ENCODE results near the gene ZNF581. TPM values are rescaled to one million over a fixed set of nuclear protein-coding genes. Genes with fewer than 3 reads are reported as not detected.

The ZNF581 gene
- total RNA-seq, 4 donors from 2014 or later, result 8.4 to 17.5 (median 11.4) TPM

DNA sequence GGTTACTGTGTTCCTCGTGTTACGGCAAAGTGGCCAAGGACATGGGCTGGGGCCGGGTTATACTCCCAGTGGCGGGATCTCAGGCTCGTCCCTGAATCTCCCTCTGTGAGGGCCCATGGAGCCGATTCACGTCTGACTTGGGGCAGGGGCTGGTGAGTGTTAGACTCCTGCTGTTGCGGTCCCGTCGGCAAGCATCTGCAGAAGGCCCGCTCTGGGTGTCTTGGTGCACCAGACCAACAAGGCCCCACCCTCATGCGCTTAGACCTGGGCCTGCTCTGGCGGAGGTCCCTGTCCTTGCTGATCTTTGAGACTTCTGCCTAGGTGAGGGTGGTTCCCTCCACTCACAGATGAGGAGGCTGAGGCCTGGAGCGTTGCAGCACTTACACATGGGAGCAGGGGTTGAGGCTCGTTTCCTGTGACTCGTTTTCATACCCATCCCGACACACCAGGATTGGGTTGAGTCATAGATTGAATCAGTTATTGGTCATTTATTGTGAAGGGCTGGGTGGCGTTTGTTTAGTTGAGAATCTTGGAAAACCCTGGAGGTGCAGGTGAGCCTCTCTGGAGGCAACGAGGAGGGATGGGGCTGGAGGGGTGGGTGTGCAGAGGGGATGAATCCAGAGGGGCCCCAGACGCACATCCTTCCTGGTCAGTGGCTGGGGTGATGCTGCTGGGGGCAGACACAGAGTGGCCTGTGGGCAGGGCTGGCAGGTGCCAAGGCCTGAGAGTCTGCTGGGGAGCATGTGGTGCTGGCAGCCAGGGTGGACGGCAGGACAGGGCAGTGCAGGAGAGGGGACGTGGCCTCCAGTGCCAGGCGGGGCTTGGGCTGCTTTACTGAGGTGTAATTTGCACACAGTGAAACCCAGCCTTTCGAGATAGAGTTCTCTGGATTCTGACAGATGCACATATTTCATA lies 36.2 kb downstream of the ZNF581 start:
- no peak for ATAC-seq
- no peak overlapping the region for H3K4me3 ChIP-seq
- TF ChIP-seq POLR2AphosphoS5 (IDR thresholded peaks at IDR 0.05) (no peak), EP300 (IDR thresholded peaks at IDR 0.05) (no peak)
- TF ChIP-seq, protein P1, sequence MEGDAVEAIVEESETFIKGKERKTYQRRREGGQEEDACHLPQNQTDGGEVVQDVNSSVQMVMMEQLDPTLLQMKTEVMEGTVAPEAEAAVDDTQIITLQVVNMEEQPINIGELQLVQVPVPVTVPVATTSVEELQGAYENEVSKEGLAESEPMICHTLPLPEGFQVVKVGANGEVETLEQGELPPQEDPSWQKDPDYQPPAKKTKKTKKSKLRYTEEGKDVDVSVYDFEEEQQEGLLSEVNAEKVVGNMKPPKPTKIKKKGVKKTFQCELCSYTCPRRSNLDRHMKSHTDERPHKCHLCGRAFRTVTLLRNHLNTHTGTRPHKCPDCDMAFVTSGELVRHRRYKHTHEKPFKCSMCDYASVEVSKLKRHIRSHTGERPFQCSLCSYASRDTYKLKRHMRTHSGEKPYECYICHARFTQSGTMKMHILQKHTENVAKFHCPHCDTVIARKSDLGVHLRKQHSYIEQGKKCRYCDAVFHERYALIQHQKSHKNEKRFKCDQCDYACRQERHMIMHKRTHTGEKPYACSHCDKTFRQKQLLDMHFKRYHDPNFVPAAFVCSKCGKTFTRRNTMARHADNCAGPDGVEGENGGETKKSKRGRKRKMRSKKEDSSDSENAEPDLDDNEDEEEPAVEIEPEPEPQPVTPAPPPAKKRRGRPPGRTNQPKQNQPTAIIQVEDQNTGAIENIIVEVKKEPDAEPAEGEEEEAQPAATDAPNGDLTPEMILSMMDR (IDR thresholded peaks at IDR 0.05), result no peak

DNA sequence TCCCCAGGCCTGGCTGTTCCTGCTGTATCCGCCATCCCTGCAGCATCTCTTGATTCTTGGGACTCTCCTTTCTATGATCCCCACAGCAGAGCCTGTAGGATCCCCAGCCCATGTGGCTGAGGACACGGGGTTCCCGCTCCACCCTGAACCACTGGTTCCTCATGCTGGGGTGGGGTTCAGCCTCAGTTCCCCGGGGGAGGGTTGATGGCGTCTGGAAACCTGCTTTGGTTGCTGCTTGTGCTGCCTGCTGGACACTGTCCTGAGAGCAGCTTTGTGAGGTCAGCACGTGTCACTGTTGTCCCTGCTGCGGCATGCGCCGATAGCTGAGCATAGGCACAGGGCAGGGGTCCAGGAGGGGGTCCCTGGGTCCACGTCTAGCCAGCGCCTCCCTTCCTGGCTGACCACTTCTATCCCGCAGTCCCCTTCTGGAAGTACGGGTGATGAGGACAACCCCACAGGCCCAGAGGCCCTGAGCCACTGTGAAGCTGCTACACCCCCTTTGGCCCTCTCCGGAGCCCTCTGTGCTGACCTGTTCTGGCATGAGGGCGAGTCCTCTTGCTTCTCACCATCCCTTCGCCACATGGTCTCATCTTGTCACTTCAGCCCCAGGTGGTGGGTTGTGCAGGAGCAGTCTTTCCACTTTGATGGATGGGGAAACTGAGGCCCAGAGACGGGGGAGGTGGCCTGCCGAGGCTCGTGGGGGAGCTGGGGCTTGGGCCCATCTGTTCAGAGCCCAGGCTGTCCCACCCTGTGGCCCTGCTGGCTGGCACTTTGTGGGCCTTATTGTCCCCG lies 37.1 kb downstream of the ZNF581 start:
- peaks cover 0 to 82% of the 10 kb centered on the region in 2 donors for H3K36me3 ChIP-seq
- ATAC-seq, result no peak
- 84% methylated on average over 7 of the region's 20 CpGs; no CpG with 5 or more reads in 1 of the 2 donors for WGBS, 2 donors (ENCODE audit: low coverage in 1 of 2)
- H3K27ac ChIP-seq, result no peak overlapping the region
- no peaks in the 10 kb centered on the region for H3K9me3 ChIP-seq
- no peak overlapping the region for H3K4me3 ChIP-seq
- H3K4me1 ChIP-seq, result peaks cover 0 to 65% (median 20%) of the 10 kb centered on the region in 3 donors
- TF ChIP-seq EP300 (IDR thresholded peaks at IDR 0.05) (no peak), POLR2AphosphoS5 (IDR thresholded peaks at IDR 0.05) (no peak), POLR2A (IDR thresholded peaks at IDR 0.05) (no peak)
- TF ChIP-seq, protein P1 (IDR thresholded peaks at IDR 0.05), result no peak
- H3K27me3 ChIP-seq, result no peaks in the 10 kb centered on the region

More for the DNA sequence above, 36.2 kb downstream of the ZNF581 start:
- Histone ChIP-seq H3K9me3 (no peaks in the 10 kb centered on the region), H3K36me3 (peaks cover 0 to 72% of the 10 kb centered on the region in 2 donors), H3K27ac (no peak overlapping the region), H3K4me1 (peaks cover 0 to 66% (median 21%) of the 10 kb centered on the region in 3 donors), H3K27me3 (no peaks in the 10 kb centered on the region)
- 57 to 79% methylated on average over 6 of the region's 24 CpGs for WGBS, 2 donors (ENCODE audit: low coverage in 1 of 2)

DNA sequence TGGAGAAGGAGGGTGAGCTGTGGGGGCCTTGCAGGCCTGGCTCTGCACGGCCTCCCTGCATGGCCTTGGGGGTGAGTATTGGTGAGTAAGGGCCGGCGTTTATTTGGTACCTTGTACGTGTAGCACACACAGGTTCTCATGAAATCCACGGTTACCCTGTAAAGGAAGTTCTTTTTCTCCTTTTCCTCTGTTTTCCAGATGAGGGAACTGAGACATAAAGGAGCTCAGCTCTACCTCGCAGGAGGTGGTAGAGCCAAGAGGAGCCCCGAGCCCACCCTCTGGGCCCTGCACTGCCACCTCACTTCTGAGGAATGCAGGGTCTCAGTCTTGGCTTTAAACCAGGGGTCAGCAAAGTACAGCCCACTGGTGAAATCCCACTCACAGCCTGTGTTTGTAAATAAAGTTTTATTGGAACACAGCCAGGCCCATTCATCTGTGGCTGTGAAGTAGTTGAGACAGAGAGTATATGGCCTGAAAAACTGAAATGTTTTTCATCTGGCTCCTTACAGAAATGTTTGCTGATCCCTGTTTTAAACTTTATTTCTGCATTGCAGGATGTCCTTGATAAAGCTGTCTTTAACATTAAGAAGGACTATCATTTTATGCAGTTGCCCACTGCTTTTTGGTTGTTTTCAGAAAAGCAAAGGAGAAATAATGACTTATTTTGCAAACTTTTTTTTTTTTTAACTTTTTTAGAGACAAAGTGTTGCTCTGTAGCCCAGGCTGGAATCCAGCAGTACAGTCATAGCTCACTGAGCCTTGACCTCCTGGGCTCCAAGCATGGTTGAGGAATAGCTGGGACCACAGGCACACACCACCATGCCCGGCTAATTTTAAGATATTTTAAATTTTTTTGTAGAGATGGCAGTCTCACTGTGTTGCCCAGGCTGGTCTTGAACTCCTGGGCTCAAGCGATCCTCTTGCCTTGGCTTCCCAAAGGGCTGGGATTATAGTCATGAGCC lies 38.0 kb downstream of the ZNF581 start:
- no peak for ATAC-seq
- 68 to 85% methylated on average over 2 to 3 of the region's 9 CpGs for WGBS, 2 donors (ENCODE audit: low coverage in 1 of 2)
- no peak overlapping the region for H3K27ac ChIP-seq
- H3K4me1 ChIP-seq, result peaks cover 0 to 64% (median 12%) of the 10 kb centered on the region in 3 donors
- TF ChIP-seq, protein P1 (IDR thresholded peaks at IDR 0.05), result no peak
- TF ChIP-seq EP300 (IDR thresholded peaks at IDR 0.05) (no peak), POLR2A (IDR thresholded peaks at IDR 0.05) (no peak), POLR2AphosphoS5 (IDR thresholded peaks at IDR 0.05) (no peak)
- no peaks in the 10 kb centered on the region for H3K27me3 ChIP-seq
- no peak overlapping the region for H3K4me3 ChIP-seq
- peaks cover 0 to 90% of the 10 kb centered on the region in 2 donors for H3K36me3 ChIP-seq
- no peaks in the 10 kb centered on the region for H3K9me3 ChIP-seq

DNA sequence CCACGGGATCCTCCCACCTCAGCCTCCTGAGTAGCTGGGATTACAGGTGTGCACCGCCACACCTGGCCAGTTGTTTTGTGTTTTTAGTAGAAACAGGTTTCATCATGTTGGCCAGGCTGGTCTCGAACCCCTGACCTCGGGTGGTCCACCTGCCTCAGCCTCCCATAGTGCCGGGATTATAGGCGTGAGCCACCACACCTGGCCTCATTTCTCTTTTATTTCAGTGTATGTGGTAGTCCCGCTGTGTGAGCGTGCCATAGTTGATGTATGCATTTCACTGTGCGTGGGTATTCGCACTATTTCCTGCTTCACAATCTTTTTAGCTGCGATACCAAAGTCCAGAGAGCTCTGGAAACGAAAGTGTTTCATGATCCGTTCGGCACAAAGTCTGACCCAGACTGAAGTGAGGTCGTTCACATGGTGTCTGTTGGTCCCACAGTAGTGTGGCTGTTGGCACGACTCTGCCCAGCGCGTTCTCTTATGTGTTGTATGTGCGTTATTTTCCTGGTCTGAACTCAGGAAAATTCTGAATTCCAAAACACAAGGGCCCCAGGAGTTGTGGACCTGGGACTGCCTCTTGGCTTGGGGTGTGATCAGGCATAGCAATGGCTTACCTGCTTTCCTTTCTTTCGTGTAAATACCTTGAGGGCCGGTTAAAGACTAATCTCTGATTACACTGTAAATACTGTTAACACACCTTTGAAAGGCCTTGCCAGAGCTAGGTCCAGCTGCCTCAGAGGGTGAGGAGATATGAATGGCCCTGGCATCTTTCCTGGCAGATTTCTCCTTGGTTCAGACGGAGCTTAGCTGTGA lies 40.2 kb downstream of the ZNF581 start:
- WGBS, 2 donors (ENCODE audit: low coverage in 1 of 2), result 85 to 92% methylated on average over 9 to 20 of the region's 22 CpGs
- TF ChIP-seq EP300 (IDR thresholded peaks at IDR 0.05) (no peak), POLR2A (IDR thresholded peaks at IDR 0.05) (no peak), POLR2AphosphoS5 (IDR thresholded peaks at IDR 0.05) (no peak)
- TF ChIP-seq, protein P1 (IDR thresholded peaks at IDR 0.05), result no peak
- peaks cover 0 to 98% of the 10 kb centered on the region in 2 donors for H3K36me3 ChIP-seq

More for the DNA sequence above, 40.2 kb downstream of the ZNF581 start:
- H3K27me3 ChIP-seq, result no peaks in the 10 kb centered on the region
- H3K9me3 ChIP-seq, result no peaks in the 10 kb centered on the region
- no peak overlapping the region for H3K4me3 ChIP-seq
- H3K4me1 ChIP-seq, result peaks cover 0 to 60% (median 0%) of the 10 kb centered on the region in 3 donors
- no peak for ATAC-seq
- no peak overlapping the region for H3K27ac ChIP-seq

All from gastroesophageal sphincter (tissue), 4 donors.